ENCODE data around the gene SPATA6L. TPM values are rescaled to one million over a fixed set of nuclear protein-coding genes. Genes with fewer than 3 reads are reported as not detected.
"Not testable (repeated sequence)": the region's sequence is repeated elsewhere in the genome, so short reads cannot be mapped to it uniquely, and the experiment has no call there.

SPATA6L gene
- total RNA-seq, 1 donor from 2014 or later = not detected

DNA sequence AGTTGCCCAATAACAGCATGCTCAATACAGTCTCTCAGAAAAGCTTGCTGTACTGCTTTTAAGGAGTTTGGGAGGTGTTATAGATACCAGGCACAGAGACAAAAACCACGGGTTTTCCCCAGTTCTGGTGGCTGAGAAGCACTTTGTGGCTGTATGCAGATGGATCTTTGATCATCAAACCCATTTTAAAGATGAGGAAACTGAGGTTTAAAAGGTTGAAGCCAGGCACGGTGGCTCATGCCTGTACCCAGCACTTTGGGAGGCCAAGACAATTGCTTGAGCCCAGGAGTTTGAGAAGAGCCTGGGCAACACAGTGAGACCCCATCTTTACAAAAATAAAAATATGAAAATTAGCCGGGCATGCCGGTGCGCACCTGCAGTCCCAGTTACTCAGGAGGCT lies 50.5 kb downstream of the SPATA6L start:
- H3K9me3 ChIP-seq = no peaks in the 10 kb centered on the region
- no peaks in the 10 kb centered on the region for H3K27me3 ChIP-seq
- TF ChIP-seq, protein P1, sequence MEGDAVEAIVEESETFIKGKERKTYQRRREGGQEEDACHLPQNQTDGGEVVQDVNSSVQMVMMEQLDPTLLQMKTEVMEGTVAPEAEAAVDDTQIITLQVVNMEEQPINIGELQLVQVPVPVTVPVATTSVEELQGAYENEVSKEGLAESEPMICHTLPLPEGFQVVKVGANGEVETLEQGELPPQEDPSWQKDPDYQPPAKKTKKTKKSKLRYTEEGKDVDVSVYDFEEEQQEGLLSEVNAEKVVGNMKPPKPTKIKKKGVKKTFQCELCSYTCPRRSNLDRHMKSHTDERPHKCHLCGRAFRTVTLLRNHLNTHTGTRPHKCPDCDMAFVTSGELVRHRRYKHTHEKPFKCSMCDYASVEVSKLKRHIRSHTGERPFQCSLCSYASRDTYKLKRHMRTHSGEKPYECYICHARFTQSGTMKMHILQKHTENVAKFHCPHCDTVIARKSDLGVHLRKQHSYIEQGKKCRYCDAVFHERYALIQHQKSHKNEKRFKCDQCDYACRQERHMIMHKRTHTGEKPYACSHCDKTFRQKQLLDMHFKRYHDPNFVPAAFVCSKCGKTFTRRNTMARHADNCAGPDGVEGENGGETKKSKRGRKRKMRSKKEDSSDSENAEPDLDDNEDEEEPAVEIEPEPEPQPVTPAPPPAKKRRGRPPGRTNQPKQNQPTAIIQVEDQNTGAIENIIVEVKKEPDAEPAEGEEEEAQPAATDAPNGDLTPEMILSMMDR (IDR thresholded peaks at IDR 0.05) = no peak
- H3K4me3 ChIP-seq = no peak overlapping the region
- no peak for DNase-seq (ENCODE audit: low spot score in 2 of 2)
- no peaks in the 10 kb centered on the region for H3K4me1 ChIP-seq
- no peak overlapping the region for H3K27ac ChIP-seq
- intact Hi-C loops (cut with DNase I) = no loop called here
- no peaks in the 10 kb centered on the region for H3K36me3 ChIP-seq

DNA sequence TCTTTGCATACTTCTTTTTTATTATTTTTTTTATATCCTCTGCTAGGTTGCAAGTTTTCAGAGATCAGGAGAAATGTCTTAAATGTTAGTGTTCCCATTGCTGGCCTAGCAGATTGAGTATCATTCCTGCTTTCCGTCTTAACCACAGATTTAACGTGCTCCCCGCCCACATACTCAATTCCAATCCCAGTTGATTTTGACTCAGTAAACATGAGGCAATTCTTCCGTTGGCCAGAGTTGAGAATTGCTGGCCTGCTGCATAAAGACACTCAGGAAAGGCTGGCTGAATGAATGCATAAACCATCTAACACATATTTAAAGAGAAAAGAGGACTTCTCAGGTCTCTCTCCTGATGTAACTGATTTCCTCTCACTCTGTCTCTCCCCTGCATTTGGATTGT lies 51.0 kb downstream of the SPATA6L start:
- Histone ChIP-seq H3K27me3 (no peaks in the 10 kb centered on the region), H3K9me3 (no peaks in the 10 kb centered on the region), H3K36me3 (no peaks in the 10 kb centered on the region), H3K27ac (no peak overlapping the region), H3K4me3 (no peak overlapping the region), H3K4me1 (no peaks in the 10 kb centered on the region)
- no peak for DNase-seq (ENCODE audit: low spot score in 2 of 2)
- TF ChIP-seq, protein P1 (IDR thresholded peaks at IDR 0.05) = no peak
- intact Hi-C loops (cut with DNase I) = no loop called here

GRCh38 chr9:4614627-4615026 lies 51.7 kb downstream of the SPATA6L start:
- no peaks in the 10 kb centered on the region for H3K9me3 ChIP-seq
- no peak overlapping the region for H3K4me3 ChIP-seq
- H3K27me3 ChIP-seq = no peaks in the 10 kb centered on the region
- no peaks in the 10 kb centered on the region for H3K36me3 ChIP-seq
- H3K4me1 ChIP-seq = no peaks in the 10 kb centered on the region
- intact Hi-C loops (cut with DNase I) = no loop called here
- TF ChIP-seq, protein P1 (IDR thresholded peaks at IDR 0.05) = no peak
- H3K27ac ChIP-seq = no peak overlapping the region
- DNase-seq (ENCODE audit: low spot score in 2 of 2) = no peak

- intact Hi-C loops (cut with DNase I); H3K4me1 ChIP-seq; H3K36me3 ChIP-seq: not testable (repeated sequence)
Measured at GRCh38 chr9:4606033-4606432, 60.2 kb downstream of the SPATA6L start.

DNA sequence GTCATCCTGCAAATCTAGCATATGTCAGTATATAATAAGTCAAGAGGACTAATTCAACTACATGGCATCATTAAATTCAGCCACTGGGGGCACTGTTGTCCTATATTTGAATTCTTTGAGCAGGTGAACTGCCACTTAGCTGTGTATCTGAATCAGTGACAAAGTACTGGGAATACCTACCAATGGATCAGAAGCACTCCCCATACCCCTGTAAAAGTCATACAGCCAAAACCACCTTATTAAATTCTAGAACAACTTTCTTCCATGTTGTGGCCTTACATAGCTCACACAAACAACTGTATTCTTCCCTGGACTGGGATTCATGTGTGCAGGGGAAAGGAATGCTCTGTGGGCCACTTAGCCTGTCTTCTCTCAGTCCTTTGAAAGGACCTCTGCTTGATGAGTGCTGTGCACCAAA lies 61.6 kb downstream of the SPATA6L start:
- Histone ChIP-seq H3K36me3 (no peaks in the 10 kb centered on the region), H3K4me3 (no peak overlapping the region), H3K9me3 (no peaks in the 10 kb centered on the region), H3K4me1 (no peaks in the 10 kb centered on the region), H3K27me3 (no peaks in the 10 kb centered on the region), H3K27ac (no peak overlapping the region)
- intact Hi-C loops (cut with DNase I) = loop anchor here (5.0 kb wide), 1 partner anchor 138 kb away; the partner anchor contains the start of gene AK3
- TF ChIP-seq, protein P1 (IDR thresholded peaks at IDR 0.05) = peak; percentile 41 to 65 (median 52)
- DNase-seq (ENCODE audit: low spot score in 2 of 2) = peak in 1 of 2 donors; percentile 79

More at GRCh38 chr9:4606033-4606432, 60.2 kb downstream of the SPATA6L start:
- peak in 1 of 2 donors; percentile 28 for DNase-seq (ENCODE audit: low spot score in 2 of 2)
- not testable (repeated sequence) for H3K9me3 ChIP-seq, H3K27me3 ChIP-seq, H3K4me3 ChIP-seq, H3K27ac ChIP-seq

DNA sequence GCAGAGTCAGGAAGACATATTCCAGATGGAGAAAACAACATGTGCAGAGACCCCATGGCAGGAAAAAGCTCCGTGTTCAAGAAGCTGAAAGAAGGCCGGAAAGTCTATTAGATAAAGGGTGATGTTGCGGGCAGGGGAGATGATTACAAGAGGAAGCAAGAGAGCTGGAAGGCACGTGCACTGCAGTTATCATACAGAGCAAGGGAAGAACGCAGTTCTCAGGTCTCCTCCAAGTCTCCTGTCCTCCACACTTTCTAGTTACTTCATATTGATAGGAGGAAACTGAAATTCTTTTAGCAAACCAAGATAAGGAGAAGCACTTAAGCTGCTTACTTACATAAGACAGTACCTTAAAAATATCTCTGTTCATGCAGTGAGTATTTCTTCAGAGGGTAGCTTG lies 62.5 kb downstream of the SPATA6L start:
- intact Hi-C loops (cut with DNase I) = loop anchor here (5.0 kb wide), 1 partner anchor 138 kb away; the partner anchor contains the start of gene AK3
- Histone ChIP-seq H3K9me3 (no peaks in the 10 kb centered on the region), H3K4me3 (no peak overlapping the region), H3K27ac (no peak overlapping the region), H3K27me3 (no peaks in the 10 kb centered on the region), H3K36me3 (no peaks in the 10 kb centered on the region), H3K4me1 (no peaks in the 10 kb centered on the region)
- DNase-seq (ENCODE audit: low spot score in 2 of 2) = no peak
- TF ChIP-seq, protein P1 (IDR thresholded peaks at IDR 0.05) = no peak
